ENCODE measurements around the gene ANKS1B.

Gene ANKS1B

DNA sequence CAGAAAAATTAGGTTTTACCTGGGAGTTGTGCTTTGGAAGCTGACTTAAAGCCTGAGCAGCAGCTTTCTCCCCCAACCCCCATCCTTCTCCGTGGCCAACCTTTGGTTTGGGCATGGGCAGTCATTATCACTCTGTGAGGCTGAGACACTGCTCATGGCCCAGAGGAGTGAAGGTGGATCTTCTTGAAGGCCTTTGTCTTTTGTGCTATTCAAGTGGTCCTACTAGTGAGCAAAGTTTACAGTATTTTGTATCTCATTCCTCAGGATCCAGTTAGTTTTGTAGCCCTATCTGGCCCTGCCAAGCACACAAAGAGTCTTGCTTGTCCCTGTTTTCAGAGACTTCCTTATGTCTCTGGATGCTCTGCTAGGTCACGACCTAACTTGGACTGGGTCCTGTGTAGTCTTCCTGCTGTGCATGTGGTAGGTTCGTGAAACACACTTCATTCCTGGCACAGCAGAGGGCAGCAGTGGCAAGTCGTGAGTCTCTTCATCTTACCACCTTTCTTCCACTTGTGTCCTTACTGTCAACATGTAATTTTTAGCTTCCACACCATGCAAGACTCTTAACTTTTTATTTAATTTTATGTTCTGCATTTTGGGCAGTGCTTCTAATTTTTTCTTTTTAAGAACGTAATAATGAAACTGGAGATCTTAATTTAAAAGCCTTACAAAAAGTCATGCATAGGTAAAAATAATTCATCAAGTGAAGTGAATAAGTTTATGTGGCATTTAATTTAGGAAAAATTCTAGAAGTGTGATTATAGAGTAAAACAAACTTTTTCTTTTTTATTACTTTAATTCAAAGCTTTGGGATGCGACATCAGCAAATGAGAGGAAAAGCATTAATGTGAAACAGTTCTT, 1285.9 kb downstream of the ANKS1B start:
- Histone ChIP-seq H3K36me3 (ENCODE audit: control insufficient read depth, insufficient read depth, low read length) (peaks cover 7% of the 10 kb centered on the region), H3K4me1 (ENCODE audit: control insufficient read depth, insufficient read depth, low read length) (no peaks in the 10 kb centered on the region), H3K27me3 (ENCODE audit: control insufficient read depth, insufficient read depth, low read length) (no peaks in the 10 kb centered on the region), H3K9ac (ENCODE audit: low read length) (no peak overlapping the region), H3K27ac (ENCODE audit: low read depth, low read length) (no peak overlapping the region), H3K4me3 (ENCODE audit: low read length) (no peak overlapping the region)

DNA sequence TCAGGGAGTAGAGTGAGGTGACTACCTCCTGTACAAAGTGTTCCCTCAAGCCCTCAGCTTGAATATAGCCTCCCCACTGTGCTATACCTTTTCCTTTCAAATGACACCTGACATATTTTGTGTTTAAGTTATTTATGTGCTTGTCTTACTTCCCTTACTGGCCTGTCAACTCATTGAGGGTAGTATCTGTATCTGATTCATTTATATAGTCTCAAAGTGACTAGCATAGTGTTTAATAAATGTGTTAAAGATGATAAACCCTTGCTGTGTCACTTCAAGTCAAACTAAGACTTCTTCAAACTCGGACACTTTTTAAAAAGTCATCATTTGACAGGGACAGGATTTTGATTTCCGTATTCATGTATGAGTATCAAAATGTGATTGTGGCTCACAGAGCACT, 1287.5 kb downstream of the ANKS1B start:
- no peaks in the 10 kb centered on the region for H3K27me3 ChIP-seq (ENCODE audit: control insufficient read depth, insufficient read depth, low read length)
- H3K4me3 ChIP-seq (ENCODE audit: low read length) = no peak overlapping the region
- peaks cover 7% of the 10 kb centered on the region for H3K36me3 ChIP-seq (ENCODE audit: control insufficient read depth, insufficient read depth, low read length)
- H3K4me1 ChIP-seq (ENCODE audit: control insufficient read depth, insufficient read depth, low read length) = no peaks in the 10 kb centered on the region
- no peak overlapping the region for H3K9ac ChIP-seq (ENCODE audit: low read length)
- H3K27ac ChIP-seq (ENCODE audit: low read depth, low read length) = no peak overlapping the region

DNA sequence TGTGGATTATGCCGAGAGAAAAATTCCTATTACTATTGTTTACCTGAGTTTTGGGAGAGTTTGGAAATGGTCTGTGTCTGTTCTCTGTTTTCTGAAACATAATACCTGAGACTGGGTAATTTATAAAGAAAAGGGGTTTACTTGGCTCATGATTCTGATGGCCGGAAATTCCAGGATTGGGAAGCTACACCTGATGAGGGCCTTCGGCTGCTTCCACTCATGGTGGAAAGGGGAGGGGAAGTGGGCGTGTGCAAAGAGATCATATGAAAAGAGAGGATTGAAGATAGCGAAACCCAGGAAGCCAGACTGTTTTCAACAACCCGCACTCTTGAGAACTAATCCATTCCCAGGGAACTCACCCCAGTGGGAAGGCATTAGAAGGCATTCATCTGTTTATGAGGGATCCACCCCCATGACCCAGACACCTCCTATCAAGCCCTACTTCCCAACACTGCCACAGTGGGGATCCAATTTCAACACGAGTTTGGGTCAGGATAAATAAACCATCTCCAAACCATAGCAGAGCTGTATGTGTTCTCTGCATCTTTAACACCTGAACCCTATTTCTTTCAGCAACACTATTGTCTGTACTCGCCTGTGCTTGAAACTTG, 1288.6 kb downstream of the ANKS1B start:
- no peaks in the 10 kb centered on the region for H3K4me1 ChIP-seq (ENCODE audit: control insufficient read depth, insufficient read depth, low read length)
- no peak overlapping the region for H3K4me3 ChIP-seq (ENCODE audit: low read length)
- no peaks in the 10 kb centered on the region for H3K27me3 ChIP-seq (ENCODE audit: control insufficient read depth, insufficient read depth, low read length)
- peaks cover 7% of the 10 kb centered on the region for H3K36me3 ChIP-seq (ENCODE audit: control insufficient read depth, insufficient read depth, low read length)
- no peak overlapping the region for H3K27ac ChIP-seq (ENCODE audit: low read depth, low read length)
- H3K9ac ChIP-seq (ENCODE audit: low read length) = no peak overlapping the region

DNA sequence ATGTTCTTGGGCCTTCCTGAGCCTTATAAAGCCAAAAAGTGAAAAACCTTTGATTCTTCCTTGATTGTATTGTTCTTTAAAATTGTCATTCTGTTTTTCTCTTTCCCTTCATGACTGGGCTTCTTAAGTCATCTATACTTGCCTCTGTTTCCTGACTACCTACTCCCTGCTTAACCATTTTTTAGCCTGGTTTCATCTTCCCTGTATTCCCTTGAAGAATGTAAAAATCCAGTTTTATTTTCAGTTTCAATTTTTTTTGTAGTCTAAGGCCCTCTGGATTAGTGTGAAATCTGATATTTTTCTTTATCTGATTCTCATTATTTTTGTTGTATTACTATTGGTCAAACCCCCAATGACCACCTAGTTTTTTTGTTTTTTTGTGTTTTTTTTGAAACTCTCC, 1293.4 kb downstream of the ANKS1B start:
- Histone ChIP-seq H3K9ac (ENCODE audit: low read length) (no peak overlapping the region), H3K27me3 (ENCODE audit: control insufficient read depth, insufficient read depth, low read length) (no peaks in the 10 kb centered on the region), H3K4me1 (ENCODE audit: control insufficient read depth, insufficient read depth, low read length) (no peaks in the 10 kb centered on the region), H3K4me3 (ENCODE audit: low read length) (no peak overlapping the region), H3K27ac (ENCODE audit: low read depth, low read length) (no peak overlapping the region), H3K36me3 (ENCODE audit: control insufficient read depth, insufficient read depth, low read length) (peaks cover 3% of the 10 kb centered on the region)

DNA sequence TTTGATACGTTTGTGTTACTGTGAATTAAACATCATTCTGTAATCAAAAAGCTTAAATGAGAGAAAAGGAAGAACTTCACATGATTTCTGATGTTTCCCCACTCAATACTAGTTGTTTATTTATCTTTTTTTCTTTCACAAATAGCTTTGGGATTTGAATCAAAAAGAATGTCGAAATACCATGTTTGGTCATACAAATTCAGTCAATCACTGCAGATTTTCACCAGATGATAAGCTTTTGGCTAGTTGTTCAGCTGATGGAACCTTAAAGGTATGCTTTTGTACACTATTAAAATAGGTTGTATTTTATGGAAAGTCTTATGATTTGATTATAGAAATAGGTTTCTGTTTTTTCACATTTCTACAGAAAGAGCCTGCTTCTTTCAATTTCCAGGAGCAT, 1298.1 kb downstream of the ANKS1B start:
- no peak overlapping the region for H3K27ac ChIP-seq (ENCODE audit: low read depth, low read length)
- no peaks in the 10 kb centered on the region for H3K27me3 ChIP-seq (ENCODE audit: control insufficient read depth, insufficient read depth, low read length)
- peaks cover 4% of the 10 kb centered on the region for H3K36me3 ChIP-seq (ENCODE audit: control insufficient read depth, insufficient read depth, low read length)
- H3K9ac ChIP-seq (ENCODE audit: low read length) = no peak overlapping the region
- H3K4me1 ChIP-seq (ENCODE audit: control insufficient read depth, insufficient read depth, low read length) = no peaks in the 10 kb centered on the region
- H3K4me3 ChIP-seq (ENCODE audit: low read length) = no peak overlapping the region

All from rectal smooth muscle tissue (tissue), 1 donor.